Right ventricle myocardium inferior (tissue), 1 donor: Measurements from ENCODE around the gene GIPC2. TPM values are rescaled to one million over a fixed set of nuclear protein-coding genes. Genes with fewer than 3 reads are reported as not detected.
"Not testable (repeated sequence)": the region's sequence is repeated elsewhere in the genome, so short reads cannot be mapped to it uniquely, and the experiment has no call there.

Experiments used
- ATAC-seq: fragments of 200-7000 bp; cut with Tn5 transposase; one replicate; pipeline ENCODE4 v1.9.1; 2020; ENCODE audit warnings: mild to moderate bottlenecking, moderate library complexity
- DNase-seq: peaks from one replicate; pipeline ENCODE4 v3.0.0; 2021; ENCODE audit errors: missing footprints
- intact Hi-C: fragments of 100-400 bp; cut with DNase I; formaldehyde crosslinking; loops from one replicate; pipeline ENCODE4 v1.11.0; 2022
- total RNA-seq: library from RNA; stranded (reverse); fragmentation: NEBNext Ultra II Directional; extraction: Animal tissue kit (Norgen Biotek cat#: 25700); gene quantifications from one replicate; pipeline ENCODE4 v1.2.1, GENCODE V29; 2021
- donor health status: DM: no; HTN: yes; CAD: no; lungs with severe emphysema.

The GIPC2 gene
- total RNA-seq, 1 donor from 2014 or later: 2.5 TPM

GRCh38 chr1:78055565-78056132 is 9.9 kb downstream of the GIPC2 start:
- ATAC-seq (no peak), DNase-seq (no peak)
- intact Hi-C loops: no loop called here

DNA sequence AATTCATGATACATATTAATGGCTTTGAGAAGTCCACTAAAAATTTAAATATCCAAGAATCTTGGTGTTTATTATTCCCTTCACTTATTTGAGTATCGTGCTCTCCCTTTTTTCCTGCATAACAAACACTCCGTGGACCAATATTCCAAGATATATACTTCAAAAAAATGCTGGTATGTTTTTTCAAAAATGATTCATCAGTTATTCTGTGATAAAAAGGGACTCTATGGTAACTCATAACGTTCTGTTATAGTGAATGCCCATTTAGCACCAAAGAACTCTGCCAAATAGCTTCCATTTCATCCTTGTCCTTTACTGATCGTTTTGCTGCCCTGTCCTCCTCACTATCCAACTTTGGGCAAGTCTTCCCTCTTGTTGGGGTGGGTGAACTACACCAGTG is 12.9 kb downstream of the GIPC2 start:
- intact Hi-C loops: no loop called here
- ATAC-seq: no peak
- DNase-seq: no peak

GRCh38 chr1:78060857-78061563 is 15.2 kb downstream of the GIPC2 start:
- ATAC-seq (no peak), DNase-seq (no peak)
- intact Hi-C loops: no loop called here

DNA sequence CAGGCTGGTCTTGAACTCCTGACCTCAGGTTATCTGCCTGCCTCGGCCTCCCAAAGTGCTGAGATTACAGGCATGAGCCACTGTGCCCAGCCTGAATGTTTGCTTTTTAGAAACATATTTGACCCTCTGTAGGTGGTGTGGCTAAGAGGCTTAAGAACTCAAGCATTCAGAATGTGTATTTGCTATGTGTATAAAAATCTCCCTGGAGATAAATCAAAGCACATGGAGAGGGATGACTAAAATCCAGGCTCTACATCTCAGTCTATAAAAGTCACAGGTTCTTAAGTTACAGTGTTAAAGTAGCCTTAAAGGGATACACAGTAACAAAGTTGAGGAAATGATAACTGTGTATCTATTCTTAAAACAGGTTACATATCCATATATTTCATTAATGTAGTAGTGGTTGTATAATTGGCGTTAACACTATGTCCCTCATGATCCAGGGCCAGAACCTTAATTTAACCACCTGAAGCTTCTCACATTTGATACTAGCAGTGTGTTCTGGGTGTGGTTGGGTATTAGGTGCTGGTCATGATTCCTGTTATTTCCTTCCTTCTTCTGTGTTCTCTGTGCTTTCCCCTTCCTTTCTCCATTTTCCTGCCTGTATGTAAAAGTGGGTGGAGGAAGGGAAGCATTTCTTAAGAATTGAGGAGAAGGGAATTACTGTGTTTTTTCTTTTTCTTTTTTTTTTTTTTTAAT is 16.2 kb downstream of the GIPC2 start:
- intact Hi-C loops: no loop called here
- ATAC-seq (peak; percentile 46), DNase-seq (no peak)

GRCh38 chr1:78064886-78065285 is 19.1 kb downstream of the GIPC2 start:
- DNase-seq: peak; percentile 15
- intact Hi-C loops, ATAC-seq: not testable (repeated sequence)

DNA sequence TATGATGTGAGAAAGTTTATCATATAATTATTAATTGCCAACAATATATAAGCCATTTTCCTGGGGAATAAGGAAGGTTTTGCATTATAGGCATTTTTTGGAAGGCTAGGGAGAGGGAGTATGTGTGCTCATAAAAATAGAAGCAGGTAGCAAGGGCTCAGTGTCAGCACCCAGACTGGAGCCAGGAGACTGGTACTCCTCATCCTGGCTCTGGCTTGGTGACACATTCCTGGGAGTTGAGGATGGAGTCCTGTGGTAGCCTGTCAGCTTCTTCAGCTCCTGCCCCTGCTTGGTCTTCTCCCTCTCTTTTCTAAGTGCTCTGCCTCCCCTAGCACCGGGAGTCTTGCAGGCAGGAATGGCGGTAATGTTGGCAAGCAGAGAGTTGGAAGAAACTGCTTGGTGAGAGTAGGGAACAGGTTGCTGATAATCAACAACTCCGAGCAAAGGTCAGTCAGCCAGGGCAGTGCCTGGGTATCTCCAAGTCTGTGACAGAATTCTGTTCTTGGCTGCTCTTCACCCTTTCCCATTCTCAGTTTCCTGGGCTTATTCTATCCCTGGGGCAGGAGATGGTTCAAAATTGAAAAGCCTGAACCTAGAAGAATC is 23.0 kb downstream of the GIPC2 start:
- intact Hi-C loops: no loop called here
- DNase-seq (no peak), ATAC-seq (peak; percentile 85)

- DNase-seq: no peak
- ATAC-seq: no peak
- intact Hi-C loops: no loop called here
Measured at GRCh38 chr1:78069784-78070183, 24.0 kb downstream of the GIPC2 start.

DNA sequence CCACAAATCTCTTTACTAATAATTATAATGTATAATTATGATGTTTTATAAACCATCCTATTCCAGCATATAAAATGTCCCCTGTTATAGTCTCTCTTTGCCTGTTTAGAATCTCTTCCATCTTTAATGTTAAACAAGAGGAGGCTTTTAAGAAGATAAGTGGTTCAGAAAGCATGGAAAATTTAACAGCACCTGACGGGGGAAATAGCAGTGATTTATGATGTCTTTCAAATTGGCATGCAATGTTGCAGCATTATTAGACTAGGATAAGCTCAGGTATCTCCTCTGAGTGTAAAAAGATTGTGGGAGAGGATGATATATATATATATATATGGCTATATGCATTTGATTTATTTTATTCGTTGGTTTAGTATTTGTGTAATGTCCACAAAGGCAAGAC is 24.4 kb downstream of the GIPC2 start:
- ATAC-seq (no peak), DNase-seq (no peak)
- intact Hi-C loops: no loop called here

DNA sequence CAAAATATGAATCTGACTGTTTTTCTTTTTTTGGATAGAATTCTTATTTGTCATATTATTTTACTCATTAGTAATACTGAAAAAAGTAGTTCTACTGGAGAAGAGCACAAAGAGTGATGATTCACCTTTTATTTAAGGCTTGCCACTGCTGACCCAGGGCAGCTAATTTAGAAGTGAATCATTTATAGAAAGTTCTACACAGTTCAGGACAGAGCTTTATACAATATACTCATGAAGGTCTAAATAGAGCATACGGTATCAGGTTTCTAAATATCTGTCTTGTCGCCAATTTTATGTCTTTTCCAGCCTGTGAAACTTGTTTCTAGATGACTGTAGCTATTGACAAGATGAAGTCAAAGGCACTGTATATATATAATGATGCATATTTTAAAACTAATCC is 25.0 kb downstream of the GIPC2 start:
- DNase-seq (no peak), ATAC-seq (peak; percentile 58)
- intact Hi-C loops: no loop called here

DNA sequence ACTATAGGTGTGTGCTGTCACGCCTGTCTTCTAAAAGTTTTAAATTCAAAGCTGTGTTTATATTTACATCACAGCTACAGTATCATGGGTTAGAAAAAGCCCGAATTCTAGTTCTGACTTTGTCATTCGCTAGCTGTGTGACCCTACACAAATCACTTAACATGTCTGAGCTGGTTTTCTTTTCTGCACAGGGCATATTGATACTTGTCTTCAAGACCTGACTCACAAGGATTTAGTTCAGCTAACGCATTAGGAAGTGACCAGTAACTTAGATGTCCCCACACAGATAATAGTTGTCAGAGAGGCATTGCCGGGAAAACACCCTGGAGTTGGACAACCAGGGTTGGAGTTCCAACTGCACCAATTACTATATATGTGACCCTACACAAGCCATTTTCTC is 25.9 kb downstream of the GIPC2 start:
- intact Hi-C loops: no loop called here
- DNase-seq: no peak
- ATAC-seq: no peak

DNA sequence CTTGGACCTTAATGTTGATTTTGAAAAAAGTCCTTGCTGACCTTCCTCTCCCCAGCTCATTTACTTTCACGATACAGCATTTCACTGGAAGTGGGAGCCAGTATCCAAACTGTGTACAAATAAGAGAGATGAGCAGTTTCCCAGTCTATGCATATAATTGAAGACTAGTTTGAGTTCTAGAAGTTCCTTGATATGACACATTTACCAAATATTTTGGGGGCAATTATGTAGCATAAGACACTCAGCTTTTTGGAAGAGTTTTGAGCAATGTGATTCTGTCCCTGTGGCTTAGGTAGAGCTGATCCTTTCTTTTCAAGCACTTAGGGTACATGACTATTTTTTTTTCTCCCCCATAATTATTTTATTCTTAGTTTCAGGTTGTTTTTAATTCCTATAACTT is 26.4 kb downstream of the GIPC2 start:
- intact Hi-C loops: no loop called here
- DNase-seq (no peak), ATAC-seq (no peak)

DNA sequence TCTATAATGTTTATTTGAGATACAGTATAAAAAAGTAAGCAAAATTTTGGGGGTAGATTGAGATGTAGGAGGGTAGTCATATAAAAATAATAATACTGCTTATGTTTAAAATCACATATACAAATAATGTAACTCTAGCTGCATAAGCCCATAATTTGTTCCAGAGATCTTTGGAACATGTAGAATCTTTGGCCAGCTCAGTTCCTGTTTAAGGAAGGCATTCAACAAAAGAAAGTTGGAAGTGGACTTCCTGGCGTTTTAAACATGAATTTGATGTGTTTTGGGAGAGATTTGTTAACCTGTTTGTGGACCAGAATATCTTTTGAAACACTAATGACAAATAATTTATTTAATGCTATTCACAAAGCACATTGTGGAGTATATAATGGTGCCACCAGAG is 27.7 kb downstream of the GIPC2 start:
- ATAC-seq (no peak), DNase-seq (no peak)
- intact Hi-C loops: no loop called here

- intact Hi-C loops: no loop called here
- DNase-seq: no peak
- ATAC-seq: no peak
Measured at GRCh38 chr1:78075621-78076020, 29.9 kb downstream of the GIPC2 start.

DNA sequence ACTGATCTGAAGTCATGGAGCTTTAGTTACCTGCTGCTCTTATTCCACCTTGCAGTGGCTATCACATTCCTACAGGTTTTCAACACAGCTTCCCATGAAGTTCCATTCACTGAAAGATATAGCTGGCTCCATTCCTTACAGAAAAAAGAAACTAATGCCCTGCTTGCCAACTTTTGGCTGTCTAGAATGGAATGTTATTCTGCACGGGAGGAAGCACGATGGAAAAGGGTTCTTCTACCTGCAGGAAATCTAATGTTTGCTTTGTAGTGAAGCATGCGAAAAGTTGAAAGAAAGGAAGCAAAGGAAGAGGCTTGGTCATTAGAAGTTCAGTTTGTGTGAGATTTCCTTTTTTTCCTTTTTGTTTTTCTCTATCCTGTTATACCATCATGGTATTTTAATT is 32.6 kb downstream of the GIPC2 start:
- intact Hi-C loops: no loop called here
- ATAC-seq (no peak), DNase-seq (no peak)

GRCh38 chr1:78079580-78079979 is 33.8 kb downstream of the GIPC2 start:
- no peak for ATAC-seq
- no peak for DNase-seq
- intact Hi-C loops: no loop called here

- ATAC-seq (no peak), DNase-seq (no peak)
- intact Hi-C loops: no loop called here
Measured at GRCh38 chr1:78080767-78081166, 35.0 kb downstream of the GIPC2 start.

DNA sequence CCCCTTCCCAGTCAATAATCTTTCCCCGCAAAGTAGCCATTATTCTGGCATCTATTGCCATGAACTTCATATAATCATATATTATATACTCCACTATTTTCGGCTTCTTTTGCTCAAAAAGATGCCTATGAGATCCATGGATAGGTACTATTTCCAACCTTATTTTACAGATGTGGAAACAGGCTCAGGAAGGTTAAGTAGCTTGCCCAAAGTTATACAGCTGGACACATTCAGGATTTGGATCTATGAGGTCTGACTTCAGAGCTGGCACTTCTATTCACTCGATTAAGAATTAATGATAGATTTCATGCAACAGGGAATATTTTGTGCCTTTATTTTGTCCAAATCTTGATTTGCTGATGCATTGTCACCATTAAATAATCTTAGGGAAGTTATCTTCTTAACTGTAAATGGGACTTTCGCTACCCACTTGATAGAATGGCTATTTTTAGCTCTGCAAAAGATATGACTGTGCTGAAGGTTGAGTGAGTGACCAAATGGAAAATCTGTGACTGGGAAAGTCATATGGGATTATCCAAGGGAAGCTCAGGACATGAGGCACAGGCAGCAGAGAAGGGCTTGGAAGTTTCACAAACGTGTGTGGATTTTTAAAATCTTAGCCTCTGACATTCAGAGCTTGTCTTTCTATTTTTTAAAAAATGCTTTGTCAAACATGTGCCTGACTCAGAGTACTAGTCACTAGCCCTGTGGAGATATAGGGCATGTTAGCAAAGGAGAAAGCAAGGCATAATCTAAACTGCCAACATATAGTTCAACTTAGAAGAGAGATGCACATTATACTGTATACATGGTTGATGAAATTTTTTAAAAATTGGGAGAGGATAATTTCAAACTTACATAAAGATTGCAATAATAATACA is 36.5 kb downstream of the GIPC2 start:
- ATAC-seq (peak; percentile 94), DNase-seq (no peak)
- intact Hi-C loops: no loop called here

- ATAC-seq, intact Hi-C loops, DNase-seq: not testable (repeated sequence)
Measured at GRCh38 chr1:78084639-78085038, 38.9 kb downstream of the GIPC2 start.

DNA sequence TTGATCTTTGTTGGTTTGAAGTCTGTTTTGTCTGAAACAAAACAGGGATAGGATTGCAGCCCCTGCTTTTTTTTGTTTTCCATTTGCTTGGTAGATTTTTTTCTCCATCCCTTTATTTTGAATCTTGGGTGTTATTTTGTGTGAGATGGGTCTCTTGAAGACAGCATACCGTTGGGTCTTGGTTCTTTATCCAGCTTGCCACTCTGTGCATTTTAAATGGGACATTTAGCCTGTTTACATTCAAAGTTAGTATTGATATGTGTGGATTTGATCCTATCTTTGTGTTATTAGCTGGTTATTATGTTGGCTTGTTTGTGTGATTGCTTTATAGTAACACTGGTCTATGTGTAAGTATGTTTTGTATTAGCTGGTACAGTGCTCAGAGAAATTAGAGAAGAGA is 40.9 kb downstream of the GIPC2 start:
- intact Hi-C loops: no loop called here
- ATAC-seq (no peak), DNase-seq (no peak)
